Measurements from ENCODE around the gene FARSA.

GRCh38 chr19:12944104-12944674, 10.7 kb upstream of the FARSA start:
- TF ChIP-seq POLR2A (IDR thresholded peaks at IDR 0.05) (no peak), CTCF (IDR thresholded peaks at IDR 0.05 in 4 of 5, conservative IDR thresholded peaks at IDR 0.05 in 1 of 5) (no peak)
